Activated naive CD4-positive, alpha-beta T cell treated with anti-CD3 and anti-CD28 coated beads for 36 hours (primary cell): ENCODE data around the gene XYLT1. TPM values are rescaled to one million over a fixed set of nuclear protein-coding genes. Genes with fewer than 3 reads are reported as not detected.
"Not testable (repeated sequence)": the region's sequence is repeated elsewhere in the genome, so short reads cannot be mapped to it uniquely, and the experiment has no call there.

Experiments used
- CTCF ChIA-PET: fragments of 350-600 bp; sonication (Branson Sonifier 250); formaldehyde crosslinking; loops from one replicate; lab custom pipeline; 2021; ENCODE audit warnings: antibody characterized with exemption; lab: Charles Lee
- DNase-seq: peaks from one replicate; pipeline ENCODE4 v3.0.0-alpha.2; 2020
- H3K27ac Mint-ChIP-seq: one replicate; pipeline ENCODE4 v1.8.0; 2021; ENCODE audit warnings: mild to moderate bottlenecking, mixed read lengths
- H3K27me3 Mint-ChIP-seq: one replicate; pipeline ENCODE4 v1.8.0; 2021; ENCODE audit warnings: low read depth, mixed read lengths
- H3K36me3 Mint-ChIP-seq: one replicate; pipeline ENCODE4 v1.8.0; 2021; ENCODE audit warnings: low read depth, mixed read lengths
- H3K4me1 Mint-ChIP-seq: one replicate; pipeline ENCODE4 v1.8.0; 2021; ENCODE audit warnings: low read depth, mixed read lengths
- H3K4me3 Mint-ChIP-seq: one replicate; pipeline ENCODE4 v1.8.0; 2021; ENCODE audit warnings: mild to moderate bottlenecking, moderate library complexity, mixed read lengths
- H3K9me3 Mint-ChIP-seq: one replicate; pipeline ENCODE4 v1.8.0; 2021; ENCODE audit warnings: mixed read lengths
- intact Hi-C: fragments of 100-400 bp; cut with micrococcal nuclease; formaldehyde crosslinking; loops from one replicate; pipeline ENCODE4 v1.15.1; 2023
- total RNA-seq, 2 experiments: library from RNA; stranded (reverse); gene quantifications; one replicate each; pipeline ENCODE4 v1.2.3, GENCODE V29; 2021

XYLT1 gene
- total RNA-seq, 2 experiments from 2014 or later, result 3.3 to 4.5 TPM

DNA sequence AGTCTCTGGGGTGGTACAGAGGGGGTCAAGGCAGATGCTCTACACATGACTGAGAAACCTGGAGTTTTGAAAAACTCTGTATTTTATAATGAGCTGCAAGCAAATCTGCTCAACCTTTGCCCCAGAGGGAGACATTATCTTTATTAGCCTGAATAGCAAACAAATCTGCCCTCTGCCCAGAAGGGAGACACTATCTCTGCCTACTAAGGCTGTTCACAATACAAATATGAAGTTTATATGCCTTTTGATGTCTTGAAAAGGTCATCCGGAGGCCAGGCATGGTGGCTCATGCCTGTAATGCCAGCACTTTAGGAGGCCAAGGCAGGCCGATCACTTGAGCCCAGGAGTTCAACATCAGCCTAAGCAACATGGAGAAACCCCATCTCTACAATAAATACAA, 11.0 kb upstream of the XYLT1 start:
- CTCF ChIA-PET, result no interaction called here
- no peaks in the 10 kb centered on the region for H3K36me3 Mint-ChIP-seq
- H3K4me3 Mint-ChIP-seq, result no peak overlapping the region
- intact Hi-C loops, result no loop called here
- DNase-seq, result no peak
- H3K9me3 Mint-ChIP-seq, result no peaks in the 10 kb centered on the region
- peaks cover 4% of the 10 kb centered on the region for H3K27me3 Mint-ChIP-seq
- H3K4me1 Mint-ChIP-seq, result no peaks in the 10 kb centered on the region
- no peak overlapping the region for H3K27ac Mint-ChIP-seq

DNA sequence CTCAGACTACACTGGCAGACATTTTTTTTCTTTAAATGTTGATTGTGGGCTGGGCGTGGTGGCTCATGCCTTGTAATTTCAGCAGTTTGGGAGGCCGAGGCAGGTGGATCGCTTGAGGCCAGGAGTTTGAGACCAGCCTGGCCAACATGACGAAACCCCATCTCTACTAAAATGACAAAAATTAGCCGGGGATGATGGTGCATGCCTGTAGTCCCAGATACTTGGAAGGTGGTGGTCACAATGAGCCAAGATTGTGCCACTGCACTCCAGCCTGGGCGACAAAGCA, 6.4 kb upstream of the XYLT1 start:
- H3K36me3 Mint-ChIP-seq, H3K27ac Mint-ChIP-seq, intact Hi-C loops, DNase-seq, H3K4me3 Mint-ChIP-seq, H3K27me3 Mint-ChIP-seq, H3K9me3 Mint-ChIP-seq: not testable (repeated sequence)
- CTCF ChIA-PET, result interaction anchor here (1.0 kb wide), 1 partner anchor 100 kb away, joined by 4 read pairs; no protein-coding TSS in a partner anchor
- H3K4me1 Mint-ChIP-seq, result peaks cover 23% of the 10 kb centered on the region

DNA sequence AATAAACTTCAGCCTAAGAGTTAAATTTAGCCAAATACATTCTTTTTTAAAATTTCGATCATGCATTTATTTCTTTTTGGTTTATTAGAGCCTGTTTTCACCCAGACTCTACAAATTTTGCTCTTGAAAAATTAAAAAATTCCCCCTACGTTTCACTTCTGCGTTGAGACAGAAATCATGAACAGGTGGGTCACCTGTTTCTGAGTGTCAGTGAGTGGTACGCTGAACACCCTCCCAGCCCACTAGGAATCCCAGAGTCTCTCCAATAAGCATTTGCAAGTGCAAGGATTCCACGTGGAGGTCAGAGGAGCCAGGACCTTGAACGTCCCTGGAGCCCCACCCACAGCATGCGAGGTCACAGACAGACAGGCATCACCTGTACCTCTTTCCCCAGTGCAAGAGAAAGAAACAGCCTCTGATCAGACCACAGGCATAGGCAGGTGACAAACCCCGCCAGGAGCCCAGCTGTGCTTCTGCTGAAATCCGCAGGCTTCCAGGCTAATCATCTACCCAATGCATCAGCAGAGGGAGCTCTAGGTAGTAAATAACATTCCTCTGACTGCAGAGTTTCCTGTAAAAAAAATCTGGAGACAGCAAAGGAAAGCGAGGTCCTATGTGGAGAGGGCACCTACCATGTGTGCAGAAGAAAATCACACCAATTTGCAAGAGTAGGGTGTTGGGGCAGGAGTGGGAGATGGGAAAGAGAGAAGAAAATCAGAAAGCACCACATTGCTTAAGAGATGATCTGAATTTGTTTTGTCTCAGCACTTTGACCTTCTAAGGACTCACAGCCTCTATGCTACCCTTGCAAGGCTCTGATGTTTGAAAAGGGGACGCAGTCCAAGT, 5.9 kb upstream of the XYLT1 start:
- Mint-ChIP-seq H3K9me3 (no peaks in the 10 kb centered on the region), H3K27ac (no peak overlapping the region), H3K4me3 (no peak overlapping the region), H3K4me1 (peaks cover 23% of the 10 kb centered on the region), H3K27me3 (no peaks in the 10 kb centered on the region), H3K36me3 (no peaks in the 10 kb centered on the region)
- peak; percentile 56 for DNase-seq
- intact Hi-C loops, result loop anchor here (1.0 kb wide), 1 partner anchor 103 kb away; no protein-coding TSS in a partner anchor
- CTCF ChIA-PET, result interaction anchor here (0.6 to 1.0 kb wide), 2 partner anchors 101 to 341 kb away, joined by 3 to 4 read pairs; no protein-coding TSS in a partner anchor

DNA sequence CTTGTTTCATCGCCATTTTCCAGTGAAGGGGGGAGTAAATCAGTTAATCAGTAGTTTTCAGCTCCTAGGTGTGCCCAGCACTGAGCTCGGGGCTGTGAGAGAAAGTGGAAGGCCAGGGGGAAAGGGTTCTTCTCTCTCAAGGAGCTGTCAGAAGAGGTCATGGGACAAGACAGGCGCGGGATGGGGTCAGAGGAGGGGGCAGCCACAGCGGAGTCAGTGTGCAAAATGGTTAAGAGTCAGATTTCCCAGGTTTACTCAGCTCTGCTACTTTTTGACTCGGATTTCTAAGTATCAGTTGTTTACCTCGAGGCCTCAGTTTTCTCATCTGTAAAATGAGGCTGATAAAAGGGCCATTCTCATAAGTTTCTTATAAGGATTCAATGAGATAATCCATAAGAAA, 4.3 kb upstream of the XYLT1 start:
- no peaks in the 10 kb centered on the region for H3K9me3 Mint-ChIP-seq
- no peaks in the 10 kb centered on the region for H3K27me3 Mint-ChIP-seq
- CTCF ChIA-PET, result interaction anchor here (1.2 kb wide), 1 partner anchor 104 kb away, joined by 8 read pairs; no protein-coding TSS in a partner anchor
- H3K36me3 Mint-ChIP-seq, result no peaks in the 10 kb centered on the region
- DNase-seq, result no peak
- no peak overlapping the region for H3K4me3 Mint-ChIP-seq
- H3K4me1 Mint-ChIP-seq, result peaks cover 23% of the 10 kb centered on the region
- intact Hi-C loops, result no loop called here
- no peak overlapping the region for H3K27ac Mint-ChIP-seq

DNA sequence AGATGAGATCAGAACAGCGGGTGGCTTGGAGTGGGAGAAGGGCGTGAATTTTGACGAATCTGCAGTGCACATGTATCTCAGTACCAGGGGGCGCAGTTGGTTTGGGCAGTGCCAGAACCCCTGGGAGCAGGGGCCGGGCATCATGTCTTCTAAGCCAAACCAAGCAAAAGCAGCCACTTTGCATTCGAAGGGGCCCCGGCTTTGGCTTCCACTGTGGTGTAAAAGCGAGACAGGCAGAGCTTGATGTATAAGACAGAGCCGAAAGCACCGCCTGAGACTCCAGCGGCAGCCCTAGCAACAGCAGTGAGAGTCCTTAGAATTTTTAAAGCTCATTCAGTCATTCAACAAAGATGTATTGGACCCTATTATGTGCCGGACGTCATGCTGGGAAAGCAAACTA, 3.8 kb upstream of the XYLT1 start:
- no peak for DNase-seq
- Mint-ChIP-seq H3K9me3 (no peaks in the 10 kb centered on the region), H3K4me1 (peaks cover 24% of the 10 kb centered on the region), H3K4me3 (no peak overlapping the region), H3K27ac (no peak overlapping the region), H3K27me3 (peaks cover 2% of the 10 kb centered on the region), H3K36me3 (no peaks in the 10 kb centered on the region)
- CTCF ChIA-PET, result interaction anchor here (1.2 kb wide), 1 partner anchor 105 kb away, joined by 8 read pairs; no protein-coding TSS in a partner anchor
- intact Hi-C loops, result loop anchor here (5.0 kb wide), 1 partner anchor 1447 kb away; no protein-coding TSS in a partner anchor

DNA sequence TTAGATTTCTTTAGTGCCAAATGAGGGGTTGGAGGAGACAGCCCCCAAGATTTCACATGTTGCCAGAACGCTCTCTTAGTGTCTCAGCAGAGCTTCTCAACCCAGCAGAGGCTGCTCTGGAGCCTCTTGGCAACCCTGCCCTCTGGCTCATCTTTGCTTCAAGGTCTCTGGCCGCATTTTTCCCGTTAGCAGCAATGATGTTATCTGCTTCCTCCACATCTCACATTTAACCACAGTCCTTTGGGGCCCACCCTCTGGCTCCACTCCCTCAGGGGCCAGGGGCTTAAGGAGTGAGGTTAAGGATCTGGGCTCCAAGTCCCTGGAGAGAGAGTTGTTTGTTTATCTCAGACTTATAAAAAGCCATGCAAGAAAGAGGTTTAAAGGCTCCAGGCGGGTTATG, 3.3 kb upstream of the XYLT1 start:
- Mint-ChIP-seq H3K27me3 (peaks cover 2% of the 10 kb centered on the region), H3K27ac (no peak overlapping the region), H3K36me3 (no peaks in the 10 kb centered on the region), H3K9me3 (no peaks in the 10 kb centered on the region), H3K4me1 (peaks cover 30% of the 10 kb centered on the region), H3K4me3 (no peak overlapping the region)
- CTCF ChIA-PET, result interaction anchor here (0.8 kb wide), 1 partner anchor 607 kb away, joined by 3 read pairs; no protein-coding TSS in a partner anchor
- no peak for DNase-seq
- intact Hi-C loops, result loop anchor here (5.0 kb wide), 1 partner anchor 1447 kb away; no protein-coding TSS in a partner anchor

DNA sequence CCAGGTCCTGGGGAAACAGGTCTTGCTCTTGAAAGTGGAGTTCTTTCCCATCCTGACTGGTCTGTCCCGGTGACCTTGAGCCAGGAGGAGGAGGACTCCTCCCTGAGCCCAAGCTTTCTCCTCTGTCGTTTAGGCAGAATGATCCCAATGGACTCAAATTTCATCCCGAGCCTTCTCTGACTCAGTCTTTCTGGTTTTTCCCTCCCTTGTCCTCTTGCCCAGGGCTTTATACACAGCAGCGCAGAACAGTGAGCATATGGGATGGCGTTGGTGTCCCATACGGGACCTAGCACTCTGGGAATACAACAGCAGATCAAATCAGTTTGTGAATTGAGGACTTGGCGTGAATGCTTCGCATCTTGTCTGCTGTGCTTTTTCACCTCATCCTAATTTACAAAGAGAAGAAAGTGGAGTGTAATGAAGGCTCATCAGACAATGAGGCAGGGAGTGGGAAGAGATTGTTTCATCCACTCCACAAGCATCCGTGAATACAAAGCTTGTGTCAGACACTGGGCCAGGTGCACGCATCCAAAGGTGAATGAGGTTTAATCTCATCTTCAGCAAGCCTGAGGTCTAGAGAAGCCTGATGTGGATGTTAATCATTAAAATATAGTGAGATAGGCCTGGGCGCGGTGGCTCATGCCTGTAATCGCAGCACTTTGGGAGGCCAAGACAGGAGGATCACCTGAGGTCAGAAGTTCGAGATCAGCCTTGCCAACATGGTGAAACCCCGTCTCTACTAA, 1.1 kb upstream of the XYLT1 start:
- H3K36me3 Mint-ChIP-seq, result peaks cover 2% of the 10 kb centered on the region
- peaks cover 2% of the 10 kb centered on the region for H3K27me3 Mint-ChIP-seq
- intact Hi-C loops, result loop anchor here (5.0 kb wide), 1 partner anchor 1445 kb away; no protein-coding TSS in a partner anchor
- H3K9me3 Mint-ChIP-seq, result no peaks in the 10 kb centered on the region
- CTCF ChIA-PET, result no interaction called here
- peaks cover 50% of the 10 kb centered on the region for H3K4me1 Mint-ChIP-seq
- peak overlapping the region; percentile 65 for H3K4me3 Mint-ChIP-seq
- no peak overlapping the region for H3K27ac Mint-ChIP-seq
- no peak for DNase-seq

DNA sequence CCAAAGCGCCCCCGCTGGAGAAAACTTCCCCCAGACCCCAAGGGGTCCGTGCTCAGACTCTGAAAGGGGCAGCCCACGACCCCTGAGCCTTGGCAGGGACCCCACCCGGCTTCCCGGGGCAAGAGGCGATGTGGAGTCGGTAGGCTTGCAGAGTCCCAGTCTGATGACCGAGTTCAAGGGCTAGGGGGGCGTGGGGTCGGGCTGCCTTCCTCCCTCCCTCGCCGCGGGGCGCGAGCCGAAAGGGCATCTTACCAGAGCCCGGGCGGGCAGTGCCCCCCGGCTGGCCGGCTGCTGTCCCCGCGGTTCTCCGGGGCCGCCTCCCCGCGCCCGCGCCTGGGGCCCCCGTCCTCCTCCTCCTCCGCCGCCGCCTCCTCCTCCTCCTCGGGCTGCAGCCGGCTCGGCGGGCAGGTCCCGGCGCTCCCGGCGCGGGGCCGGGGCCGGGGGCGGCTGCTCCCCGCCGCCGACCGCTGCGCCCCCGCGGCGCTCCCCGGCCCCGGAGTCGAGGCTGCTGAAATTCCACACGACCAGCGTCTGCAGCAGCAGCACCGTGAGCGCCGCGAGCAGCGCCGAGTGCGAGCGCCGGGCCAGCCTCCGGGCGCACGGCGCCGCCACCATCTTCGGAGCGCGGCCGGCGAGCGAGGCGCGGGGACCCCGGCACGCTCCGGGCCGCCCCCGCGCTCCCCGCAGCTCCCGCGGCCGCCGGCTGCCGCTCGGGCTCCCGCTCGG, 415 bp downstream of the XYLT1 start:
- H3K4me1 Mint-ChIP-seq, result peaks cover 50% of the 10 kb centered on the region
- no peak overlapping the region for H3K27ac Mint-ChIP-seq
- H3K9me3 Mint-ChIP-seq, result no peaks in the 10 kb centered on the region
- CTCF ChIA-PET, result interaction anchor here (1.4 to 4.0 kb wide), 3 partner anchors 45 to 276 kb away, joined by 3 to 30 read pairs (median 14); no protein-coding TSS in a partner anchor
- peak overlapping the region; percentile 78 for H3K4me3 Mint-ChIP-seq
- intact Hi-C loops, result loop anchor here (5.0 kb wide), 1 partner anchor 1443 kb away; no protein-coding TSS in a partner anchor
- peaks cover 2% of the 10 kb centered on the region for H3K36me3 Mint-ChIP-seq
- peaks cover 2% of the 10 kb centered on the region for H3K27me3 Mint-ChIP-seq
- DNase-seq, result no peak

DNA sequence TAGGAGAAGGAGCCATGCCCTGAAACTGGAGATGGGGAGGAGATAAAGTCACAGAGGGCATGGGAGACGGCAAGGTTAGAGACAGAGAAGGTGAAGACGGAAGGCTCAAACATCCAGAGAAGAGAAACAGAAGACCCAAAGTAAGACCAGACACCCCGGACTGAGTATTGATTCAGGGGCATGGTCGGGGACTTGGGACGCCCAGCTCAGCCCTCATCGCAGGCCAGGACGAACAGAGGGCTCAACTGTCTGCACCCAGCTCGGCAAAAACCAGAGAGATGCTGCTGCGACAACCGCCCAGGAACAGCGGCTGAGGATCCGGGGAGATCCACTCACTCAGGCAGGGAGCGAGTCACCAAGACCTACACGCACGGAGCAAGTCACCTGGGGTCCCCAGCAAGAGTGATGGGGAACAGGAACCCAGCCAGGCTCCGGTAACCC, 999 bp downstream of the XYLT1 start:
- intact Hi-C loops, result loop anchor here (2.0 to 5.0 kb wide), 6 partner anchors 107 to 1442 kb away; no protein-coding TSS in a partner anchor
- H3K27ac Mint-ChIP-seq, result peak overlapping the region; percentile 50
- CTCF ChIA-PET, result interaction anchor here (0.9 to 4.0 kb wide), 4 partner anchors 45 to 275 kb away, joined by 3 to 30 read pairs (median 8); no protein-coding TSS in a partner anchor
- DNase-seq, result peak; percentile 62
- peaks cover 2% of the 10 kb centered on the region for H3K27me3 Mint-ChIP-seq
- peaks cover 2% of the 10 kb centered on the region for H3K36me3 Mint-ChIP-seq
- no peaks in the 10 kb centered on the region for H3K9me3 Mint-ChIP-seq
- H3K4me3 Mint-ChIP-seq, result peak overlapping the region; percentile 78
- H3K4me1 Mint-ChIP-seq, result peaks cover 45% of the 10 kb centered on the region

DNA sequence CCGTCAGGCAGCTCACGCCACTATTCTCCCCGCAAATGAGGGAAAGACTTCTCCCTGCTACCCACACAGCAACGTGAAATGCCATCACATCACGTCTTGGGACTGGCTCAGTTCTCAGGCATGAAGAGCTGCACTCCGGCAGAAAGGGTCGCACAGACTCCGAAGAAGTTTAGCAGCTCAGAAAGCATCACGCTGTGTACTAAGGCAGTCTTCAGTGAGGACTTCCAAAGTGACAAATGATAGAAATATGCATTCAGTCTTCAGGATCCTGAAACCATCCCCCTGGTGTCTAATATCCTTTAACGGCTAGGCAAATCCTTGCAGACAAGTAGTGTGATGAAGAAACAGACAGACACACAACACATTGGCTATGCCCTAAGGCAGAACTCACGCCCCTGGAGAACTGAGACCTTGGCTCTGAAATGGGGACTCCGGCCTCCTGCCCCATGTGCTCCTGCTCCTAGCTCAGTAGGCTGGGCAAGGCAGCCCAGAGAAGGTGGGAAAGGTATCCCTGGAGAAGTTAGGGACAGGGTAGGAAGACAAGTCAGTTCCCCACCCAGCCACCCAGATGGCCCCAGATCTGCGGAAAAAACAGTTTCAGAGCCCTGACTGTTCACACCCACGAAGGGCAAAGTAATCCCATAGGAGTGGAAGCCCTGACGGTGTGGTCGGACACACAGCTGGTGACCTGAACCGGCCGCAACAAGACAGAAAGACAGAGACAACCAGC, 1.6 kb downstream of the XYLT1 start:
- H3K36me3 Mint-ChIP-seq, result peaks cover 2% of the 10 kb centered on the region
- H3K27ac Mint-ChIP-seq, result no peak overlapping the region
- no peak for DNase-seq
- H3K4me1 Mint-ChIP-seq, result peaks cover 39% of the 10 kb centered on the region
- peak overlapping the region; percentile 78 for H3K4me3 Mint-ChIP-seq
- H3K9me3 Mint-ChIP-seq, result no peaks in the 10 kb centered on the region
- CTCF ChIA-PET, result interaction anchor here (0.9 to 4.0 kb wide), 8 partner anchors 16 to 275 kb away, joined by 3 to 30 read pairs (median 3); no protein-coding TSS in a partner anchor
- H3K27me3 Mint-ChIP-seq, result peaks cover 2% of the 10 kb centered on the region
- intact Hi-C loops, result loop anchor here (2.0 to 5.0 kb wide), 5 partner anchors 107 to 607 kb away; no protein-coding TSS in a partner anchor

DNA sequence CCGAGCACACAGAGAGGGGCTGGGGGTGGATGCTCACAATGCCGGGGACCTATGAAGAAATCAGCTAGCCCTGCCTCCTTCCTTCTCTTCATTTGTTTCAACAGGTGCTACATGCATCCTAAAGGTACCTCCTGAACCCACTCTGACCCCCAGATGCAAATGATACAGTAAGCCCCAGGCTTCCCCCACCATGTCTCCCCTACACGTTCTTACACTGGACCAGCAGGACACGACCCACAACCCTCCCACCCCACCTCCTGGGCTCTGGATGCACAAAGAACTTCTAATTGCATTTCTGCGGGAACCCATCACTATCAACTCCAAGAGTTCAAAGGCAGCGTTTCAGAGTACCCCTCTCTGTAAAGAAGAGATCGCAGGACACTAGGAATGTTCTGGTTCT, 2.1 kb downstream of the XYLT1 start:
- CTCF ChIA-PET, result interaction anchor here (0.9 to 4.0 kb wide), 9 partner anchors 11 to 274 kb away, joined by 3 to 30 read pairs (median 3); no protein-coding TSS in a partner anchor
- Mint-ChIP-seq H3K27me3 (peaks cover 2% of the 10 kb centered on the region), H3K27ac (no peak overlapping the region), H3K36me3 (peaks cover 2% of the 10 kb centered on the region), H3K9me3 (no peaks in the 10 kb centered on the region), H3K4me1 (peaks cover 38% of the 10 kb centered on the region), H3K4me3 (peak overlapping the region; percentile 78)
- no peak for DNase-seq
- intact Hi-C loops, result loop anchor here (1.0 to 5.0 kb wide), 6 partner anchors 52 to 606 kb away; no protein-coding TSS in a partner anchor
